Measurements from ENCODE around the gene SPATA33.

SPATA33 gene

DNA sequence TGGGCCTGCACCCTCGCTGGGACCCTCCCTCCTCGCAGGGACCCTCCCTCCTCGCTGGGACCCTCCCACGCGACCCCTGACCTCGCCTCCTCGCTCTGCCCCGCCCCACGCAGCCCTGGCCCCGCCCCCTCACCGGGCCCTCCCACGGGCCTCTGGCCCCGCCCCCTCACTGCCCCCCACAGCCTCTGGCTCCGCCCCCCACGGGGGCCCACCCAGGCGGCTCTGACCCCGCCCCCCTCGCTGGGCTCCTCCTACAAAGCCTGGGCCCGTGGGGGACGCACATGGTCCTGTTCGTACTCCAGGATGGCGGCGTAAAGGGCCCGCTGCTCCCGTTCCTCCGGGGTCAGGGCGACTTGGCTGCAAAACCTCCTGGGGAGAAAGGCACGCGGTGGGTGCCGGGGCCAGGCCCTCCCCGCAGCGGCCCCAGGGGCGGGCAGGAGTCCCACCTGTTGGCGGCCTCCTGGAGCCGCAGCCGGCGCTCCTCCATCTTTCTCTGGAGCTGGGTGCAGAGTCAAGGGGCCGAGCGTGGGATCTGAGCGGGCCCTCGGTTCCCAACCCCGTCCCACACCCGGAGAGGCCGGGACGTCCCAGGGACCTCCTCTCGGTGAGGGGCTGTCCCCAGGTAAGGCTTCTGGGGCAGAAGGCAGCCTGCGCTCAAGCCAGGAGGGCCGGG is 54.1 kb downstream of the SPATA33 start:
- DNase-seq: peak; percentile 67 to 79

- DNase-seq: no peak
Observed at GRCh38 chr16:89712274-89712781, 54.7 kb downstream of the SPATA33 start.

- no peak for DNase-seq
Observed at GRCh38 chr16:89716493-89716892, 58.9 kb downstream of the SPATA33 start.

GRCh38 chr16:89716916-89717687 is 59.5 kb downstream of the SPATA33 start:
- no peak for DNase-seq

GRCh38 chr16:89717688-89718505 is 60.3 kb downstream of the SPATA33 start:
- no peak for DNase-seq
